Psoas muscle (tissue), 8 donors: Measurements from ENCODE around the gene CSNK1G3. TPM values are rescaled to one million over a fixed set of nuclear protein-coding genes. Genes with fewer than 3 reads are reported as not detected.

ENCODE experiments used
- ATAC-seq, 4 donors: fragments of 200-7000 bp; cut with Tn5 transposase; one replicate each; pipeline ENCODE4 v1.9.1; 2020; ENCODE audit warnings: moderate library complexity in 3 of 4, mild to moderate bottlenecking in 2 of 4
- DNase-seq, 2 donors: peaks; one replicate each; pipeline ENCODE4 v3.0.0-alpha.2; 2020
- H3K27ac ChIP-seq: fragments of 200-600 bp; one replicate; pipeline ENCODE4 v1.8.0; 2022
- H3K27me3 ChIP-seq, 3 donors: fragments of 200-600 bp in 1 of 3; one replicate each; pipeline versions ENCODE4 v1.6.1 to v1.8.0; 2013 to 2022; ENCODE audit warnings: low read length in 2 of 3, mild to moderate bottlenecking in 2 of 3, moderate library complexity in 1 of 3; ENCODE audit not compliant: insufficient read depth in 3 of 3
- H3K36me3 ChIP-seq, 2 donors: fragments of 200-600 bp in 1 of 2; one replicate each; pipeline versions ENCODE4 v1.6.1 to v1.8.0; 2013 to 2022; ENCODE audit warnings: low read depth in 1 of 2, mild to moderate bottlenecking in 1 of 2, moderate library complexity in 1 of 2; ENCODE audit not compliant: insufficient read depth in 1 of 2
- H3K4me1 ChIP-seq: fragments of 200-600 bp; one replicate; pipeline ENCODE4 v1.8.0; 2022
- H3K4me3 ChIP-seq: fragments of 200-600 bp; one replicate; pipeline ENCODE4 v1.8.0; 2022; ENCODE audit warnings: mild to moderate bottlenecking
- H3K9me3 ChIP-seq: fragments of 200-600 bp; one replicate; pipeline ENCODE4 v1.8.0; 2022
- WGBS, 3 donors: extraction: QIAGEN DNeasy Blood & Tissue Kit; methylation state at CpG; one replicate each; pipeline versions ENCODE4 v1.1.6 to v1.1.7; 2013; 5-methylcytosine and 5-hydroxymethylcytosine counted together
- intact Hi-C, 2 donors: fragments of 100-400 bp; cut with DNase I; formaldehyde crosslinking; loops; one replicate each; pipeline versions ENCODE4 v1.11.0 to v1.14.2; 2022
- polyA plus RNA-seq, 3 donors: library from polyadenylated mRNA; stranded (reverse); fragments of 200-250 nt; gene quantifications; one replicate each; pipeline ENCODE4 v1.2.3, GENCODE V29; 2013
- total RNA-seq, 4 donors: library from RNA; stranded (reverse); fragmentation: NEBNext Ultra II Directional in 2 of 4; extraction: Animal tissue kit (Norgen Biotek cat#: 25700) in 2 of 4; gene quantifications; one replicate each; pipeline versions ENCODE4 v1.2.1 to v1.2.4, GENCODE V29; 2021 to 2023
- TF ChIP-seq, protein P1 (sequence below): fragments of 200-600 bp; IDR thresholded peaks from one replicate; pipeline ENCODE4 v1.8.0; 2022; ENCODE audit warnings: antibody characterized with exemption
- donor health status: healthy with polysubstance abuse.
- donor health status: DM: no; HTN: no; CAD: no; lungs with moderate emphysema.
- donor health status: Bipolar disorder and iron deficiency.
- donor health status: healthy.
- donor health status: DM: yes; HTN: yes; CAD: no.
- donor health status: DM: no; HTN: no; CAD: no.
- donor health status: DM: no; HTN: no; CAD: no.
- donor health status: DM: yes; HTN: yes; CAD: no.

The CSNK1G3 gene
- total and polyA plus RNA-seq, 7 donors = 3.8 to 19.4 (median 11.3) TPM

DNA sequence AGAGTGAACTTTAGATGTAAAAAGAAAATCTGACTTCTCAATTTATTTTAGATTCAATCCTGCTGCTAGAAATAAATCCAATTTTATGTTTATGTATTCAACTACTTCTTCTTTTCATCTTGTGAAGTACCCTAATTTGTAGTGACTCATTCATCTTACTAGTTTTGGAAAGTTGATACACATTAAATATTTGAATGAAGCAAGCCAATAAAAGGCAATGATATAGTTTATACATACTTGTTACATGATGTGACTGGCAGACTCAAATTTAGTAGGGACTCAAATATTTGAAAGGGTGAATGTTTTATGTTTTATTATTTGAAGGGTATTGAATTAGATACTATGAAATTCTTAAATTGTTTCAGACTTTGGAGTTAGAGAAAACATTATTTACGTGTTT lies 34.7 kb downstream of the CSNK1G3 start:
- no peak overlapping the region for H3K27ac ChIP-seq
- WGBS, 3 donors = 93 to 98% (median 97%) methylated on average over 1 of the region's 1 CpG
- DNase-seq = no peak
- H3K27me3 ChIP-seq = no peaks in the 10 kb centered on the region
- ATAC-seq = no peak
- H3K4me3 ChIP-seq = no peak overlapping the region
- H3K36me3 ChIP-seq = no peaks in the 10 kb centered on the region
- intact Hi-C loops = no loop called here
- TF ChIP-seq, protein P1, sequence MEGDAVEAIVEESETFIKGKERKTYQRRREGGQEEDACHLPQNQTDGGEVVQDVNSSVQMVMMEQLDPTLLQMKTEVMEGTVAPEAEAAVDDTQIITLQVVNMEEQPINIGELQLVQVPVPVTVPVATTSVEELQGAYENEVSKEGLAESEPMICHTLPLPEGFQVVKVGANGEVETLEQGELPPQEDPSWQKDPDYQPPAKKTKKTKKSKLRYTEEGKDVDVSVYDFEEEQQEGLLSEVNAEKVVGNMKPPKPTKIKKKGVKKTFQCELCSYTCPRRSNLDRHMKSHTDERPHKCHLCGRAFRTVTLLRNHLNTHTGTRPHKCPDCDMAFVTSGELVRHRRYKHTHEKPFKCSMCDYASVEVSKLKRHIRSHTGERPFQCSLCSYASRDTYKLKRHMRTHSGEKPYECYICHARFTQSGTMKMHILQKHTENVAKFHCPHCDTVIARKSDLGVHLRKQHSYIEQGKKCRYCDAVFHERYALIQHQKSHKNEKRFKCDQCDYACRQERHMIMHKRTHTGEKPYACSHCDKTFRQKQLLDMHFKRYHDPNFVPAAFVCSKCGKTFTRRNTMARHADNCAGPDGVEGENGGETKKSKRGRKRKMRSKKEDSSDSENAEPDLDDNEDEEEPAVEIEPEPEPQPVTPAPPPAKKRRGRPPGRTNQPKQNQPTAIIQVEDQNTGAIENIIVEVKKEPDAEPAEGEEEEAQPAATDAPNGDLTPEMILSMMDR = no peak
- H3K9me3 ChIP-seq = no peaks in the 10 kb centered on the region
- H3K4me1 ChIP-seq = peaks cover 6% of the 10 kb centered on the region

- H3K4me3 ChIP-seq = no peak overlapping the region
- DNase-seq (no peak), ATAC-seq (no peak)
- H3K27me3 ChIP-seq = no peaks in the 10 kb centered on the region
- no peak overlapping the region for H3K27ac ChIP-seq
- intact Hi-C loops = no loop called here
- no peaks in the 10 kb centered on the region for H3K9me3 ChIP-seq
- no peaks in the 10 kb centered on the region for H3K36me3 ChIP-seq
- WGBS, 3 donors = 86 to 88% (median 87%) methylated on average over 3 of the region's 3 CpGs
- TF ChIP-seq, protein P1 = no peak
- peaks cover 6% of the 10 kb centered on the region for H3K4me1 ChIP-seq
These were observed 37.4 kb downstream of the CSNK1G3 start for GRCh38 chr5:123549256-123549904.

GRCh38 chr5:123554601-123555000 lies 42.6 kb downstream of the CSNK1G3 start:
- Histone ChIP-seq H3K4me1 (no peaks in the 10 kb centered on the region), H3K4me3 (no peak overlapping the region), H3K27me3 (no peaks in the 10 kb centered on the region), H3K9me3 (no peaks in the 10 kb centered on the region), H3K27ac (no peak overlapping the region), H3K36me3 (peaks cover 0 to 13% of the 10 kb centered on the region in 2 donors)
- no peak for DNase-seq
- WGBS, 3 donors = 63 to 66% (median 65%) methylated on average over 4 of the region's 4 CpGs
- ATAC-seq = no peak
- TF ChIP-seq, protein P1 = no peak
- intact Hi-C loops = no loop called here

DNA sequence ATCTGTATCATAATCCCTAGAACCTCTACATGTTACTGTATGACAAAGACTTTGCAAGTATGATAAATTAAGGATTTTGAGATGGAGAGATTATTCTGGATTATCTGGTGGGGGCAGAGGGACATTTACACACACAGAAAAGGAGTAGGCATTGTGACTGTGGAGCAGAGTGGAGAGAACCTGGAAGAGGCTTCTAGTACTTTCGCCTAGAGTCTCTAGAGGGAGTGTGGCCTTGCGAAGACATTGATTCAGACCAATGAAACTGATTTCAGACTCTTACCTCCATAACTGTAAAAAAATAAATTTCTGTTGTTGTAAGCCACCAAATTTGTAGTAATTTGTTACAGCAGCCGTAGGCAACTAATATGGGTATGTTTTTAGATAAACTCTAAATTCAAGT lies 45.9 kb downstream of the CSNK1G3 start:
- intact Hi-C loops = no loop called here
- H3K27ac ChIP-seq = no peak overlapping the region
- H3K36me3 ChIP-seq = peaks cover 0 to 13% of the 10 kb centered on the region in 2 donors
- WGBS, 3 donors = 98 to 100% (median 99%) methylated on average over 3 of the region's 3 CpGs
- TF ChIP-seq, protein P1 = no peak
- DNase-seq (no peak), ATAC-seq (no peak)
- no peaks in the 10 kb centered on the region for H3K27me3 ChIP-seq
- peaks cover 10% of the 10 kb centered on the region for H3K4me1 ChIP-seq
- no peaks in the 10 kb centered on the region for H3K9me3 ChIP-seq
- H3K4me3 ChIP-seq = no peak overlapping the region
